ENCODE results near the gene ABT1.
A peak's percentile ranks its signal among the peaks of the same experiment; 100 is the strongest.
"Not testable (repeated sequence)": the region's sequence is repeated elsewhere in the genome, so short reads cannot be mapped to it uniquely, and the experiment has no call there.

ABT1 gene

DNA sequence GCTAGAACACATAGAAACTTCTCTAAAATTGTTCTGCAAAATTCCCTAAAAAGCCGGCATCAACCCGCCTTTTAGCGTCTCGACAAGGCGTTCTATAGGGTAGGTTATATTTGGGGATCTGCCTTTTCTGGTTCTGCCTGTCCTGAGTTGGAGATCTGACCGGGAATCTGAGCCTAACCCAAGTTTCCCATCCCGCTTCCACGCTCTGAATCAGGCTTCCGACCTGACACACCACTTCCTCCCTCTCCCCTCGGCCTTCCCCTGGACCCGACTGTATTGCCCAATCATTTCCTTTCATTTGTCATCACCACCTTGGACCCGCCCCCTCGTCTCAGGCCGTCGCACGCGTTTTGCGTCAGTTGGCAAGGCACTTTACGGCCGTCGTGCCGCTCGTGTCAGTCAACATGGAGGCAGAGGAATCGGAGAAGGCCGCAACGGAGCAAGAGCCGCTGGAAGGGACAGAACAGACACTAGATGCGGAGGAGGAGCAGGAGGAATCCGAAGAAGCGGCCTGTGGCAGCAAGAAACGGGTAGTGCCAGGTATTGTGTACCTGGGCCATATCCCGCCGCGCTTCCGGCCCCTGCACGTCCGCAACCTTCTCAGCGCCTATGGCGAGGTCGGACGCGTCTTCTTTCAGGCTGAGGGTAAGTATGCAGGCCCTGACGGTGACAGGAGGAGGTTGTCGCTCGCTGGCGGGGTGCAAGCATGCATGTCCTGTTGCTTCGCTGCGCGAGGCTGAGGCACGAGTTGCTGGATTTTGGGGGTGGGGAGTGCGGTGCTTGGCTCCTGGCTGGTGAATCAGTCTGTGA, at the start of gene ABT1:
Gene ABT1 (plus strand): TSS at position 375 of the 810 bp plus-strand sequence. CDS start 30 bp downstream, at position 405.
- peak; percentile 98 for DNase-seq

DNA sequence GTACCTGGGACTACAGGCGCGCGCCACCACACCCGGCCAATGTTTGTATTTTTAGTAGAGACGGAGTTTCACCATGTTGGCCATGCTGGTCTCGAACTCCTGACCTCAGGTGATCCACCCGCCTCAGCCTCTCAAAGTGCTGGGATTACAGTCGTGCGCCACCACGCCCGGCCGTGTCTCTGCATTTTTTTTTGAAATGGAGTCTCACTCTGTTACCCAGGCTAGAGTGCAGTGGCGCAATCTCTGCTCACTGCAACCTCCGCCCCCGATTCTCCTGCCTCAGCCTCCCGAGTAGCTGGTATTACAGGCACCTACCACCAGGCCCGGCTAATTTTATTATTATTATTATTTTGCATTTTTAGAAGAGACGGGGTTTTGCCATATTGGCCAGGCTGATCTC, 49.4 kb upstream of the ABT1 start:
- DNase-seq, result not testable (repeated sequence)

DNA sequence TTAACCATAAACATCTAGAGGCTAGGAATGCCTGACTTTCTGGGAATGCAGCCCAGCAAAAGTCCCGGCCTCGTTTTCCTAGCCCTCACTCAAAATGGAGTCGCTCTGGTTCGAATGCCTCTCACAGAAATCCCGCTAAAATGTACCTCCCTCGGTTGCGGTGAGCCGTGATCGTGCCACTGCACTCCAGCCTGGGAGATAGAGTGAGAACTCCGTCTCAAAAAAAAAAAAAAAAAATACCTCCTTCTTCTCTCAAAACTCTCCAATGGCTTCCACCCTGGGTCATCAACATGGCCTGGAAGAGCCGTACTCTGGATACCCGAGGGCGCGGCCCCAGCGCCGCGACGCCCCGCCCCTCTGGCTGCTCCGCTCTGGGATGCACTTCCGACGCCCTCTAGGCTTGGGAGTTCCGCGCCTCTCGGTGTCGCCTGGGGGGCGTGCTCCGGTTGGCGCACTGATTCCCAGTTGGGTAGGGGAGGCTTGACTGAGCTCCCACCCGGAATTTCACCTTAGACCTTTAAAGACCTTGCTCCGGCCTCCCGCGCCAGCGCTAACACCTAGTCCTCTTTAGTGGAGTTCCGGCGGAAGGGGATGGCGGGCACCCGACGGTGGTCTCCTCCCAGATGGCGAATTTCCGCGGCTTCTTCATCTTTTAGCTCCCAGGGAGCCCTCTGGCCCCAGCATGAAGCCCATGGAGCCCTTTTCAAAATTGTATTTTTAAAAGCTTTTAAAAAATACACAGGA, 46.3 kb upstream of the ABT1 start:
- peak; percentile 89 for DNase-seq

DNA sequence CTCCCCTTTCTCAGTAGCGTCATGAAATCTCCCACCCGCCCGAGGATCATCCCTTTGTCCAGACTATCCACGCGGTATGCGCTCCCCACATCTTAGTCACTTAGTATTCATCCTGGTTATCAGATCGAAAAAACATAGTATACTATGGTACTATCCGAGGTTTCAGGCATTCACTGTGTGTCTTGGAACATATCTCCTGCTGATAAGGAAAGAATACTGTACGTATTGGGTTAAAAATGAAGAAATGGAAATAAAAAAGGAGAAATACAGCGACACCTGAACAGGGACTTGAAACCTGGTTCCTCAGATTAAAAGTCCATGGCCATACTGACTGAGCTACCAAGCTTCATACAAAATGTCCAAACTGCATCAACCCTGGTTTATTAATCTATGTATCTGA, 44.5 kb upstream of the ABT1 start:
- no peak for DNase-seq

DNA sequence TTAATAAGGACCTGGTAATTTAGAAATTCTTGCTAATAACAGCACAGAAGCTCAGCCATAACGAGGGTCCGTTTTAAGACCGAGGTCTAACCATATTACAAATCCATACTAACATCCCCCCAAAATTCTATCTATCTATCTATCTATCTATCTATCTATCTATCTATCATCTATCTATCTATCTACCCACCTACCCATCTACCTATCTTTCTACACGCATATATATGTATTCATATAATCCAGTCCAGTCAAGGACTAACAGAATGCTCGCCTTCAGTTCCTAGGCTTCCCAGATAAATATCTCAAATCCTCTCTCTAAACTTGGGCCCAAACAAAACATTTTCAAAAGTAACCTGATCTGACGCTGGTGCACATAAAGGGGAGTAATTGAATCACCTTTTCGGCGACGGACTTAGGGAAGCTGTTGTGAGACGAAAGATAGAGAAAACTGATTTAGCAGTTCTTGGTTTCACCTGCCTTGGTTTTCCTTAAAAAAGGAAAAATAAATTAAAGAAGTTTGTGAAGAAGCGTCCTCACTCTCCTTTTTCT, 44.0 kb upstream of the ABT1 start:
- DNase-seq, result no peak

DNA sequence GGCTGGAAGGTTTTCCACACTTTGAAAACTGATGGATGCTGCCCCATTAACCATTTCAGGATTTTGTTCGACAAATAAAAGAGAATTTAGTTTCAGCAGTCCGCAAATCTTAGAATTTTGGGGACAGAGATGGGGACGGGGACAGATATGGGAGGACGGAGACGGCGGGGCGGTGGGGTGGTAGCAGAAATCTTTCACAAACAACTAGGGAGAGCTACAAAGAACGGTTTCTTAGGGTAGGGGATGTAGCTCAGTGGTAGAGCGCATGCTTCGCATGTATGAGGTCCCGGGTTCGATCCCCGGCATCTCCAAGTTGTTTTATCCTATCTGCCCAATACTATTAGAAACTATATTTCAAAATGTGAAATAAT, 43.5 kb upstream of the ABT1 start:
- peak; percentile 95 for DNase-seq

DNA sequence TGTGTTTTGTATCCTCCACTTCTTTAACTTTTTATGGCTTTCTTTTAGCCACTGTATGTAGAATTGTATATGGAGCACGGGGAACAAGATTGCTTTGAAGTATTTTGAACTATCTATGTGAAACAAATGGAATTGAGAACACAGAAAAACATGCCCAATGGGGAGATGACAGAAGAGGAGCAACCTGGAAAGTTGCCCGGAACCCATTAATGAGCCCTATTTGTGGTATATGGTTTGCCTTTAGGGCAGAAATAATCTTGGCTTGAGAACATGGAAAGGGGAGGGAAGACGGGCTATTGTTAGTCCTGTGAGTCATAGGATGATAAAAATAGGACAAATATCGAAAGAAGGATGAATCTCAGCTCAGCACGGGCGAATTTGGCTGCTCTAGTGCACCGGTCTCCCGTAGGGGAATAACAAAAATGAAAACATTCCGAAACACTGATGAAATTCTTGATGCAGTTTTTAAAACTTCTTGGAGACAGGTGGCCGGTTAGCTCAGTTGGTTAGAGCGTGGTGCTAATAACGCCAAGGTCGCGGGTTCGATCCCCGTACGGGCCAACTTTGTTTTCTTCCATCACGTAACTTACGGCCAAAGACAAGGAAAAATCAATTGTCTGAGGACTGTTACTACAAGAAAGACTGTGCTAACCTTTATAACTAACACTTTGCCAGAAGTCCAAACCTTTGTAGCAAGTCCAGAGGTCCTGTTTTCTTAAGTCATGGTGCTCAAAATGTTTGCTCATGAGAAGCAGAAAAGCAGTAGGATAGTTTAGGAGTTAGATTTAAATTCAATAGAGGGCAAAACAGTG, 42.9 kb upstream of the ABT1 start:
- peak; percentile 95 for DNase-seq

DNA sequence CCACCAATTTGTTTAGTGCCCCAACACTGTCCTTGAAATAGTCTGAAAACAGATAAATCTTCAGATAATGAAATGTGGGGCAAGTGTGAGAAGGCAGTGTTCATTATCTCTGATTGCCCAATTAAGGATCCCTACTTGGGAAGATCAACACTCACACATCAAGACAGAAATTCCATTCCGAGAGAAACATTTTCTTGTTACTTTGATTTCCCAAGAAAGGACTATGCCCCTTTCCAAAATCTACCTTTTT, 42.4 kb upstream of the ABT1 start:
- DNase-seq, result no peak

DNA sequence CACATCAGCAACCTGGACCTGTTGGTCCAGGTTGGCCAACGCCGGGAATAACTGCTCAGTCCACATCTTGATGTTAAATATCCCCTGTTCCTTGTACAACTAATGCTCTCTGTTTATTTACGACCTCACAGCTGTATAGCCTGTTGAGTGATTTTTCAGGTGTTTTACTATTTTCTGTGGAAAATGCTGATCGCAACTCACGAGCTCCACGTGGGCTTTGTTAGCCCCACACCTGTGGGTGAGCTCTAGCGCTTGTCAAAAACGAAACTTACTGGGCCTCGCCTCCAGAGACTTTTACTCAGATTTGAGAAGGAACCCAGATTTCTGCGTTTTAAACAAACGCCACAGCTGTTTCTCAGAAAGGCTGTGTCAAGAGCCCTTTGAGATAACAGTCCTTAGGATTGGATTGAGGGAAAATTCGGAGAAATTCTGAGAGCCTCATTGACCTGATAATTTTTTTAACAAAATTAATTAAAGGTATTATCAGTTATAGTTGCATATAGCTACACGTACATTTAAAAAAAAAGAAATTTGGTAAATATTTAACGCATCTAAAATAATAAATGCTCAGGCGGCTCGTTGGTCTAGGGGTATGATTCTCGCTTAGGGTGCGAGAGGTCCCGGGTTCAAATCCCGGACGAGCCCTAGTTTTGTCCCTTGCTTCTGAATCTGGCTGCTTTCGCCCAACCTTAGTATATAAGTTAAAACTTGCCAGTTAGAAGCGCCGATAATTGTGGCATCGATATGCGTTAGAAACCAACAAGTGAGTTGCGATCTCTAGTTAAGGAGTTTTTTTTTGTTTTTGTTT, 41.9 kb upstream of the ABT1 start:
- DNase-seq, result peak; percentile 88

DNA sequence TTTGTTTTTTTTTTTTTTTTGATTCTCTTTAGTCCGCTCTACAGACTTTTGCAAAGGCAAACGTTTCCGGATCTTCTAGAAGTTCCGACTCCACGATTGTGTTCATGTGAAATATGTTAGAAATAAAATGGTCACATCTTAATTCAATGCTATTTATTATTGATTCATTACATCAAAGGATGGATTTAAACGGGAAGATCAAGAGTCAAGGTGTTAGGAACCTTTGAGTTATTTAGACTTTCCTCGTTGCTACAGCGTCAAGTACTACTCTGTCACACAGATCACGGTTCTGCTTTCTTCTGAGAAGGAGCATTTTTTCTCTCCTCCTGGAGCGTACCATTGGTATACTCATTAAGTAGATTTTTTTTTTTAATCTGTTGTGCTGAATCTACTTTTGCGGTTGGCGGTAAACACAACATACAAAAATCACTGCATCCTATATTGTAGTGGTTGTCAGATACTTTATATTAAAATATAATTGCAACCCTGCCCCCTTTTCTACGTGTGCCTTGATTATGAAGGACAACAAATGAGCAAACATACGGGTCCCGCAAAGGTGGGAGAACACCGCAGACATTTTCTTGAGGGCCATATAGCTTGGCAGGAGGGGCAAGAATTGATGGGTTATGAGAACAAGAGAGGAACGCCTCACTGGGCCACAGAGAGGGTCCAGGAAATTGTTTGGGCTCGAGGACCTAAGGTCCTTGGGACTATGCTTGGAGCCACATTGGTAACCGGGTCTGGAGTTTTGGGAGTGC, 41.1 kb upstream of the ABT1 start:
- no peak for DNase-seq

DNA sequence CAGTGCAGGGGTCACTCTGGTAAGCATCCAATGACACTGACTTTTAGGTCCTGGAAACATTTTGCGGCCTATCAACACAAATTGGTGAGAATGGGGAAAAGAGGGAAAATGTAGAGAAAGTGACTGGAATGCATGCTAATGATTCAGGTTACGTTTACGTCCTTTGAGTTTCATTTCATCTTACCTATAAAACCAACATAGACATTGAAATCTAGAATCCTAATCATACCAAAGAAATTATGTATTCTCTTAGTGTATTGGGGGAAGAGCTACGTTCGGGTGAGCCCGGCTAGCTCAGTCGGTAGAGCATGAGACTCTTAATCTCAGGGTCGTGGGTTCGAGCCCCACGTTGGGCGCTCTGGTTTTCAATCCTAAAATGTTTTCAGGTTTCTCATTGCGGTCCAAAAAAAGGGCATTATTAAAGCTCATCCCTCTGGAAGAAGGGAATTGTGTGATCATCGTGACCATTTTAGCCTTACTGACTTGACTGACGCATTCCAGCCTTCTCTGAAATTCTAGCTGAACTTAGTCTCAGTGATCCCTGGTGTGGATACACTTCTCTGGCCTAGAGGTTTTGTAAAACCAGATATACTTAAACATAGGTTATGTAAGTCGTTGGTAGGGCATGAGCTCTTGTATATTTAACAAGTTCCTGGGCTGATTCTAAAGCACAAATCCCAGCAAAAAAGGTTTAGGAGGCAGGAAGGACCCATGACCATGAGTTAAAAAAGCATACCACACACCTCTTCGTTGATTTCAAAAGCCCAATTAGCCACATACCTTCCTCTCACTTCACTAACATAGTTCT, 40.3 kb upstream of the ABT1 start:
- DNase-seq, result peak; percentile 78

DNA sequence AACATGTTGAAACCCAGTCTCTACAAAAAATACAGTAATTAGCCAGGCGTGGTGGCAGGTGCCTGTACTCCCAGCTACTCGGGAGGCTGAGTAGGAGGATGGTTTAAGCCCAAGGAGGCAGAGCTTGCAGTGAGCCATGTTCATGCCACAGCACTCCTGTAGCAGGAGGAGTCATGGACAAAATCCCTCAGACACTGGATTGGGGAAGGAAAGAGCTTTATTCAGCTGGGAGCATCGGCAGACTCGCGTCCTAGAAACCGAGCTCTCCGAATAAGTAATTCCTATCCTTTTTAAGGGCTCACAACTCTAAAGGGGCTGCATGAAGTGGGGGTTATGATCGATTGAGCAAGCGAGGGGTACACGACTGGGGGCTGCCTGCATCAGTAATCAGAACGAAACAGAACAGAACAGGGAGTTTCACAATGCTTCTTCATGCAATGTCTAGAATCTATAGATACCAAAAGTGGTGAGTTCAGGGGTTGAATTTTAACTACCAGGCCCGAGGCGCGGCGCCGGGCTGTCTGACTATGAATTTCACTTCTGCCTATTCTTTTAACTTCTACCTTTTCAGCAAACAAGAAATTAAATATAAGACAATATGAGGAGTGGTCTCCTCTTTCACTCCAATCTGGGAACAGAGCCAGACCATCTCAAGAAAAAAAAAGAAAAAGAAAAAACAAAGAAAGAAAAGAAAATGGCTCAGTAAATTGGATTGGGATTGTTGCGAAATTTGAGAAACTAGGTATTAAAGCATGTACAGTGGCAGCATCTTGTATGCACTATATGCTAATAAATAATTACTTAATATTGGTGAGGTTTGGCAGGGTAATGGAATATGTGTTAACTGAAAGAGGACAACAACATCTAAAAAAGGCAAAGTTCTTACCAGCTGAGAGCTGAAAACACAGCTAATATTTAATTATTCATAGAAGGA, 35.0 kb upstream of the ABT1 start:
- no peak for DNase-seq

DNA sequence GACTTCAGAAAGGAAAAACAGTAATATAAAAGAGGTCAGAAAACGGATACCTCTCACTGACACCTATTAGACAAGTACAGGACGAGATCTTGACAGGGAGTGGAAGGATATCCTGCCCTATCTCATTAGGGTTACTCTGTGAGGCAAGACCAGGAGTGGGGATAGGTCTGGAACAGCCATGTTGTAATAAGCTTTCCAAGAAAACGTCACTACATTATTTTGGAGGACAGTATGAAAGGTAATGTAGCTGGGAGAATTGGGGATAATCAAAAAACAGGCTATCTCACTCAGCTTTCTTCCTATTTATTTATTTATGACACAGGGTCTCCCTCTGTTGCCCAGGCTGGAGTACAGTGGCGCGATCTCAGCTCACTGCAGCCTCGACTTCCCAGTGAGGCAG, 33.3 kb upstream of the ABT1 start:
- no peak for DNase-seq

DNA sequence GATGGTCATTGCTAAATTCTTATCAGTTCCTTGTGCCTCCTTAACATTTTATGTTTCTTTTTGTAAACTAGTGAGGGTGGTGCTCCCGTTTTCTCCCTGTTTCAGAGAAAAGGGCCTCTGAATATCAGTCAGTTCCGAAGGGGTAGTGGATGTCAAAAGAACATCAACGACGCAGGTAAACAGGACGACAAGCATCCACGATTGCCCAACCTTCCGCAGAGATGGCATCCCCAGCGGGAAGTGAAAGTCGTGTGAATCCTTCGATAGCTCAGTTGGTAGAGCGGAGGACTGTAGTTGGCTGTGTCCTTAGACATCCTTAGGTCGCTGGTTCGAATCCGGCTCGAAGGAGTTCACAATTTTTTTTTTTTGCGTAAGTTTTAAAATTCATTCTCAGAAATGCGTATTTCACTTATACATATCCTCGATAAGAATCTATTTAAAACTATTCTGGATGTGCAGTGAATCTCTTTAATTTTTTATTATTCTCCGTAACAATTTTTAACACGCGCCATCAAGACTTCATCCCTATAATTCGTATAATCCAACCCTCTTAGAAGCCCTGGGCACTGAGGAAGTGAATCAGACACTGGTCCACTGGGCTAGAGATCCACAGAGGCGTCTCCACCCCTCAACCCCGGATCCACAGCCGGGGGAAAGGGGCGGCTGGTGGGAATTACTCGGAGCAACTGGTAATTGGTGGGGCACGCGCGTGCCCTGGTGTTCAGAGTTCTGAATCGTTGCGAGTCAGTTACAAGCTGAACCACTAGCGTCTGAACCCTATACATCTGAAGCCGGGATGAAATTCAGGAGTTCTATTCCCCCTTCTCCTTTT, 27.9 kb upstream of the ABT1 start:
- peak; percentile 100 for DNase-seq

DNA sequence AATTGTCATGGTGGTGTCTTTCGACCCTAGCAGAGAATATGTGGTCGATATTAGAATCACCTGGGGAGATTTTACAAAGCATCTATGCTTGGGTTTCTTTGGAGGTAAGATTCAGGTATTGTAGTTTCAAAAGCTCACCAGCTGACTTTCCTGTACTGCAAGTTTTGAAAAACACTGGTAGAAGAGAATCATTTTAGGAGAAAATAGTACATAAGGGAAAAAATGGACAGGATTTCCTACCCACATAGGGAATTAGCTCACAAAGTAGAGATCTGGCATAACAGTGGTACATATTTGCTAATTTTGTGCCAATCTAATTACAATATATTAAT, 27.4 kb upstream of the ABT1 start:
- DNase-seq, result no peak

DNA sequence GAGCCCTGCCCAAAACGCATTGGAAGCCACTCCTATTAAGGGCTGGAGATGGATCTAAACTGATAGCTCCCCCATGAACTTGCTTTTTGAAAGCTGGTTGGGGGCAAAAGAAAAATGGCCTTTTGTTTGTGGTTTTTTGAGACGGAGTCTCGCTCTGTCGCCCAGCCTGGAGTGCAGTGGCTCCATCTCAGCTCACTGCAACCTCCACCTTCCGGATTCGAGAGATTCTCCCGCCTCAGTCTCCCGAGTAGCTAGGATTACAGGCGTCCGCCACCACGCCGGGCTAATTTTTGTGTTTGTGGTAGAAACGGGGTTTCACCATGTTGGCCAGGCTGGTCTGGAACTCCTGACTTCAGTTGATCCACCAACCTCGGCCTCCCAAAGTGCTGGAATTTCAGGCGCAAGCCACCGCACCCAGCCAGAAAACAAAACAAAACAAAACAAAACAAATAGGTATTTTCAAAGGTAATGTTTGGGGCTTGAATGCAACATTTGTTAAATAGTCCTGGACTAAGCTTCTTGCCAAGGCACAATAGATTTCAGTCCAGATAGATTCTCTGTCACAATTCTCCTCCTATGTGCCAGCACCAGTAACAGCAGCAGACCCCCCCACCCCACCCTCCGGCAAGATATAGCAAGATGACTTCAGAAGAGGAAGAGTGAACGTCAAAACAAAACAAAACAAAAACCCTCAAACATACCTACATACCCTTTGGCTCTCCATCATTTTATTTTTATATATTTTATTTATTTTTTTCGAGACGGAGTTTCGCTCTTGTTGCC, 26.5 kb upstream of the ABT1 start:
- DNase-seq, result no peak

DNA sequence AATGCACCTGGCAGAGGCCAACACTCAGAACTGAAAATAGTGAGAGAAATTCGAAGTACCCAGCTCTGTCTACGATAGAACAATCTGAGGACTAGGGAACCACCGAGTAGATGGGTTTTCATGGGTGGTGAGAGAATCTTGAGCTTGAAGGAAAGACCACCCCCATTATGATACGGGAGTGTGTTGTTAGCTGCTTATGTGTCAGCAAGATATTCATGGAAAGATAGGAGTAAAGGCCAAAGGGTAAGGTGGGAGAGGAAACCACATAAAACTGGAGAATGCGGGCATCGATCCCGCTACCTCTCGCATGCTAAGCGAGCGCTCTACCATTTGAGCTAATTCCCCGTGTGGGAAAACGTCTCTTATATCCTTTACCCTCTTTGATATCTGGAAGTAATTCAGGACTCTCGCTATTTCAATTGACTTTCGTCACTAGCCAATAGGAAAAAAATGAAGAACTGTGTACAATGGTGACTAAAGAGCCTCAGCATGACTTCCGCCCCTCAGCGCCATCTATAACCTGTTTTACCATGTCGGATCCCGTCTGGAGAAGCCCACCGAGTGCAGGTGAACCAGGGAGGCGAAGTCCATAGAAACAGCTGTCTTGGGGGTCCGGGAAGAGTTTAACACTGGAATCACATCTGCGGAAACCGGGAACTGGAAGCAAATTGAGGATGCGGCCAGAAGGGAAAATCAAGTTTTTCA, 25.0 kb upstream of the ABT1 start:
- DNase-seq, result peak; percentile 83
